Stimulated activated CD4-positive, alpha-beta T cell treated with anti-CD3 and anti-CD28 coated beads, Interleukin-12 subunit alpha, Interleukin-12 subunit beta, amount 100 ng/mL, for 4 hours (primary cell): ENCODE data around the gene SMAD3.

Experiments
- DNase-seq: peaks from one replicate; pipeline ENCODE4 v3.0.0-alpha.2; 2020

SMAD3 gene

GRCh38 chr15:67188551-67189218 is 123.3 kb downstream of the SMAD3 start:
- DNase-seq = no peak

GRCh38 chr15:67189326-67190051 is 124.1 kb downstream of the SMAD3 start:
- no peak for DNase-seq

- no peak for DNase-seq
These were observed 124.9 kb downstream of the SMAD3 start for GRCh38 chr15:67190326-67190725.

- no peak for DNase-seq
These were observed 125.4 kb downstream of the SMAD3 start for GRCh38 chr15:67190813-67191212.

DNA sequence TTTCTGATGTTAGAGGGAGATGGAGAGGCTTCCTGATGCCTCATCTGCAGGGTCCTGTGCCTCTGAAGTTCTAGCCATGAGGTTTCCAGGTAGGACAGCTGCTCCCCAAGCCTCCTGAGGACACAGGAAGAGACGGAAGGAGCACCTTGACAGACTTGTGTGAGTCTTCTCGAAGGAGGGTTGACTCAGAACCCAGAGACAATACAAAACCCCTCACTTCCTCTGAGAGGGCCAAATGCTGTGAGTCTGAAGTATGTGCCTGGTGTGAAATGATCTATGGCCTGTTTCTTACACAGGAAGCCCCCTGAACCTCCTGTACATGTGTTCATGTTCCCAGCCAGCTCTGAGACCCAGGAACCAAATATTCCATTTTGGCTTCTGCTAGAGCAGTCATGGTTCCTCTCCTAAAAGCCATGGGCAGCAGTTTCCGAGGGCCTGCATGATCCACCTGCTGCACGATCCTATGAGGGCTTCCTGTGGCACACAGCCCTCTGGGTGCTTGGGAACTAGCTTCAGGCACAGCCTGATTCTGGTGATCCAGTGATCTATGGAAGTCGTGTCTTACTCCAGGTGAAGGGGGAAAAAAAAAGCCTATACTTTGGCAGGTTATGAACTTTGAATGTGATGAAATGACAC is 126.9 kb downstream of the SMAD3 start:
- DNase-seq = no peak

- no peak for DNase-seq
These were observed 128.0 kb downstream of the SMAD3 start for GRCh38 chr15:67193223-67193990.

- no peak for DNase-seq
These were observed 129.0 kb downstream of the SMAD3 start for GRCh38 chr15:67194171-67195114.

GRCh38 chr15:67195305-67195704 is 129.9 kb downstream of the SMAD3 start:
- DNase-seq = no peak

GRCh38 chr15:67196222-67196621 is 130.8 kb downstream of the SMAD3 start:
- no peak for DNase-seq

DNA sequence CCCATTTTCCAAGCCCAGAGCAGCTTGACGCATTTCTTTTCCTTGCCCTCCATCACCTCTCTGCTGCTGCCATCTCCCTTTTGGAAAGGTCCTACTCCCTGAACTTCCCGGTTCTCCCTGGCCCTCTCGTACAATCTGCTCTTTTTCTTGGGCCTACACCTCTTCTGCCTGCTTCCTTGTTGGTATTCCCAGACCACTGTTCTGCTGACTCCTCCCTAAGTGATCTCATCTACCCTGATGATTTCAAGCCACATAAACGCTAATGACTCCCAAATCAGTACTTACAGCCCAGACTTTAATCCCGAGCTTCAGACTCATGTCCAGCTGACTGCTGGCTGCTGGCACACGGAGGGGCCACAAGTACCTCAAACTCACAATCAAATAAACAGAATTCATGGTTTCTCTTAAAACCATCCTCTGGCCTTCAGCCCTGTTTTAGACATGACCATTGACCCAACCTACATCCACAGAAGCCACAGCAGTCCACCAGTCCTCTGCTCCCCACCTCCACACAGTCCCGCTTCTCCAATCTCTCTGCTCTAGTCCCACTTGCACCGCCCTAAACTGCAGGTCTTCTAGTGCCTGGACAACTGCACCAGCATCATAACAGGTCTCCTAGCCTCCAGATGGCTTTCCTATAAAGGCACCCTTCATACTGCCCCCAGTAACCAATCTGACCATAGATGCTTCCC is 131.4 kb downstream of the SMAD3 start:
- no peak for DNase-seq

GRCh38 chr15:67197364-67197695 is 131.9 kb downstream of the SMAD3 start:
- no peak for DNase-seq

DNA sequence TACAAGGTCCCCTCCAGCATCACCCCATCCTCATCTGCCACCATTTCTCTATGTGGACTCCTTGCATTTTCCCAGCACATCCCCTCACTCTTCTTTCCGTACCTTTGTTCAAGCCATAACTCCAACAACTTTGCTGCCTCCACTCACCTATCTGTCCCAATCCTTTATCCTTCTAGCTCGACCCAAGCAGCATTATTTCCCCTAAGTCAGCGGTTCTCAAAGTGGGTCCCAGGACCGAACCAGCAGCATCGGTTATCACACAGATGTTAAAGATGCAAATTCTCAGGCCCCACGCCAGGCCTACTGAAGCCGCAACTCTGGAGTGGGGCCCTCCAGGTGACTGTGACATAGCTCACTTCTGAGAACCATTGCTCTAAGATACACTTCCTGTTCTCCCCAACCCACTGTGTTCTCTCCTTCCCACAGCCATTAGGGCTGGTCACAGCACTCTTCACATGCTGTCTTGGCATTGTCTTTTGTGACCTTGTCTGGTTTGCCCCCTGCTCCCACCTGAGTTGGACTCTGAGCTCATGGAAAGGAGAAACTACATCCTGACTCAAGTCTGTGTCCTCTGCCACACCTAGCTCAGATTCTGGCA is 132.9 kb downstream of the SMAD3 start:
- DNase-seq = no peak

DNA sequence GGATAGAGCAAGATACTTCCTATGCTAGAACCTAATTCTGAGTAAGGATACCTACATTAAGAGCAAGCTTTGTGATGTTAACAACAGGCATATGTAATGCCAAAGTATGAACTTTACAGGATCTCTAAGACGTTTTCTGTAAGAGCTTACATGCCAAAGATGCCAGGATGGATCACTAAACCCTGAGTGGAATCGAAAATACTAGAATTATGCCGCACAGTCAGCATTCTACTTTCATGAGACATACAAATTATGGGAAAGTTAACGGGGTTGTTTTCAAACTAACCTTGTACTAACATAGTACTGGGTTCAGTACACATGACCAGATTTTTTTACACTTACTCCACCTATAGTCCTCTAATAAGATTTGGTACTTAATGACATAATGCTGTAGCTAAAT is 134.0 kb downstream of the SMAD3 start:
- DNase-seq = no peak

GRCh38 chr15:67199881-67200763 is 134.7 kb downstream of the SMAD3 start:
- DNase-seq = no peak

DNA sequence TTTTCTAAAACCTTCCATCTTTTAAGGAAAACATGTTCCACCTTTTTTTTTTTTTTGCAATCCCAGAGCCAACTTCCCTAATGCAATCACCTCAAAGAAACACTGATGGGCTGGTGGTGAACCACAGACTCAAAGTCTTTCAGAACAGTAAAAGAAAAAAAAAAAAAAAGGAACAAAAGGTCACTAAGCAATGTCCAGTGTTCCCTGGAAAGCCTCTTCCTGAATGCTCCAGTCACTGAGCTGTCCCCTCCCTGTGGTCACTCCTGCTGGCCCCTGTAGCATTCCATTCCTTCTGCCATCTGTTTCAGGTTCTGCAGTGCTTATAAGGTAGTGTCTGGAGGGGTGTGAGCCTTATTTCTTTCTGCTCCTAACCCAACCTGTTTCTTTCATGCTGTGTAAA is 135.7 kb downstream of the SMAD3 start:
- no peak for DNase-seq

GRCh38 chr15:67202091-67202490 is 136.7 kb downstream of the SMAD3 start:
- no peak for DNase-seq

DNA sequence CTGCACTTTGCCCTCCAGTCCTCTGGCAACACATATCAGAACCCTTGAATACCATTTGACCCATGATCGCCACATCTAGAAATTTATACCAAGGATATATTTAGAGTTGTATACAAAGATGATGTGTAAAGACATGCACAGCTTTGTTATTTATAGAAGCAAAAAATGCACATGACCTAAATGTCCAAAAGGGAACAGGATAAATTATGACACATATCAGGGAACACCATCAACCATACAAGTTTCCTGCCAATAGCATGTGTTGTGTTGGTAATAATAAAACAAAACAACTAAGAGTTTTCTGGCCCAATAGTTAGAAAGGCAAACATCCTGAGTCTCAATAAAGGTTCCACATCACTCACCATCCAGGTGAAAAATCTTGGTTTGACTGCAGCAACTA is 137.6 kb downstream of the SMAD3 start:
- DNase-seq = no peak

GRCh38 chr15:67207555-67208207 is 142.3 kb downstream of the SMAD3 start:
- no peak for DNase-seq

- DNase-seq = no peak
These were observed 143.0 kb downstream of the SMAD3 start for GRCh38 chr15:67208396-67208795.
